Inferior parietal cortex (tissue), 1 donor: ENCODE data around the gene DAW1.
A peak's percentile ranks its signal among the peaks of the same experiment; 100 is the strongest.

Experiments
- DNase-seq: peaks from one replicate; pipeline ENCODE4 v3.0.0-alpha.2; 2016; ENCODE audit errors: extremely low spot score

DAW1 gene

GRCh38 chr2:227862227-227862740 is 9.1 kb upstream of the DAW1 start:
- DNase-seq: peak; percentile 61

DNA sequence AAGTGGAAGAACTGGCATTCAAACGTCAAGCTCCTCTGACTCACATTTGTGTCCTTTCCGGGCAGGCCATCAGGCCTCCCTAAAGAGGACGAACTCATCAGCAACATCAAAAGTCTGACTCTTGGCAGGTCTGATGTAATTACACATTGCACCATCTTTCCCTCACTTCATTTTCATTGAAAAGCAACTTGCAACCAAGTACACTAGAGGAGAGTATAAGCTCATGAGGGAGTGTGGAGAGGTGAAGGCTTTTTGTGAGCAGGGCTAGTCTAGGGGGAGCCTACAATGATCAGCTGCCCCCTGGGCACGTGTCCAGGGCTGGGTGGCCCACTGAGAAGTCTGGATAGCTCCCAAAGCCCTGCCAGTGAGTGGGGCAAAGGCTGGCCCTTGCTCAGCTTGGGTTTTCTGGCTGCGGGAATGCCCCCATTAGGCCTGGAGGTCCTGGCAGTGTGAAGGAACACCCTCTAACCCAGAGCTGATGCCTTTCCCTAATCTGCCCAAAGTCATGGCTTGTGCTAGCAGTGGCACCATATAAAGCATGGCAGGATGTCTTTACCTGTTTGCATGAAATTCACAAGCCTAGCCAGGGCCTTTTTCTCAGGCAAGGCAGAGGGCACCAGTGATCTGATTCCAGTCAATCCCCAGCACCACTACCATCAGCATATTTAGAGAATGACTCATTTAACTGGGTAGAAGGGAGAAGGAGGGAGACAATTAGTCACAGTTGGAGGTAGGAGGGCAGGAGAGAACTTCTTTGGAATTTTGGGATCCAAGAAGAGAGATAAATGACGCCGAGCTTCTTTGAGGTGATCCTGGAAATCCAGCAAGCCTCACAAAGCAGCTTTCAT is 8.5 kb upstream of the DAW1 start:
- no peak for DNase-seq

GRCh38 chr2:227864161-227864756 is 7.2 kb upstream of the DAW1 start:
- DNase-seq: peak; percentile 28

- no peak for DNase-seq
These were observed 6.1 kb upstream of the DAW1 start for GRCh38 chr2:227865291-227865690.

DNA sequence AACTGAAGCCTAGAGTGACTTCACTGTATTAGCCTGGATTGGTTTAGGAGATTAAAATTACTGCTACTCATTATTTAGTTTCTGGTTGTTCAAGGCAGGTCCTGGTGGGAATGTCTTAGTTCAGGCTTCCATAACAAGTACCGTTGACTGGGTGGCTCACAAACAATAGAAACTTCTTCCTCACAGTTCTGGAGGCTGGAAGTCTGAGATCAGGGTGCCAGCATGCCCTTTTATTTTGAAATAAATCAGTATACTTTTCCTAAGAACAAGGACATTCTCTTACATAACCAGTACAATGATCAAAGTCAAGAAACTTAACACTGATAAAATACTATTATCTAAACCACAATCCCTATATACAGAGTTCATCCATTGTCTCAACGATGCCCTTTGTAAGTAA is 4.0 kb upstream of the DAW1 start:
- DNase-seq: no peak

- no peak for DNase-seq
These were observed 589 bp upstream of the DAW1 start for GRCh38 chr2:227870710-227871374.

- DNase-seq: no peak
These were observed 1.2 kb downstream of the DAW1 start for GRCh38 chr2:227872676-227873075.

- DNase-seq: no peak
These were observed 4.9 kb downstream of the DAW1 start for GRCh38 chr2:227876300-227876801.

DNA sequence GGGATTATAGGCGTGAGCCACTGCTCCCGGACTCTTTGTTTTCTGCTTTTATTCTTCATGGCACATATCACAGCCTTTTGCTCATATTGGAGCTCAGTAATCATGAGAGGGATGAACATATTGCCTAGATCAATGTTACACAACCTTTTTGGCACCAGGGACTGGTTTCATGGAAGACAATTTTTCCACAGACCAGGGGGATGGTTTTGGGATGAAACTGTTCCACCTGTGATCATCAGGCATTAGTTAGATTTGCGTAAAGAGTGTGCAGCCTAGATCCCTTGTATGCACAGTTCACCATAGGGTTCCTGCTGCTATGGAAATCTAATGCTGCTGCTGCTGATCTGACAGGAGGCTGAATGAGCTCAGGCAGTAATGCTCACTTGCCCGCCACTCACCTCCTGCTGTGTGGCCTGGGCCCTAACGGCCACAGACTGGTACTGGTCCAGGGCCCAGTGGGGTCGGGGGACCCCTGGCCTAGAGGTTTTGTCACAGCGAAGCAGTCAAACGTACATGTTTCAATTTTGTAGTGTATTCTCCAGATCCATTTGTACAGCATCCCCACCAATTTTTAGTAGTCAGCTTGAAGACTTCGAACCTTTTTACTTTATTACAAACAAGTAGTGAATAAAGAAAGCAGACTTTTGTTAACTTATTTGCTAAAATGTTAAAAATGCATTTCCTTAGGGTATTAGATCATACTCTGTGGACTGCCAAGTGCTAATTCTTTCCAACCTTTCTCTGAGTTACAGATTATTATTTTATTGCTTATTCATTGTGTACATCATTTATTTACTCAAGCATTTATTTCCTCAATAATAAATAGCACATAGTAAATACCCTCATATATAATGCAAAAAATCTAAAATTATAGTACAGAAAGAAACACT is 6.2 kb downstream of the DAW1 start:
- no peak for DNase-seq

GRCh38 chr2:227880460-227880859 is 9.0 kb downstream of the DAW1 start:
- DNase-seq: no peak

DNA sequence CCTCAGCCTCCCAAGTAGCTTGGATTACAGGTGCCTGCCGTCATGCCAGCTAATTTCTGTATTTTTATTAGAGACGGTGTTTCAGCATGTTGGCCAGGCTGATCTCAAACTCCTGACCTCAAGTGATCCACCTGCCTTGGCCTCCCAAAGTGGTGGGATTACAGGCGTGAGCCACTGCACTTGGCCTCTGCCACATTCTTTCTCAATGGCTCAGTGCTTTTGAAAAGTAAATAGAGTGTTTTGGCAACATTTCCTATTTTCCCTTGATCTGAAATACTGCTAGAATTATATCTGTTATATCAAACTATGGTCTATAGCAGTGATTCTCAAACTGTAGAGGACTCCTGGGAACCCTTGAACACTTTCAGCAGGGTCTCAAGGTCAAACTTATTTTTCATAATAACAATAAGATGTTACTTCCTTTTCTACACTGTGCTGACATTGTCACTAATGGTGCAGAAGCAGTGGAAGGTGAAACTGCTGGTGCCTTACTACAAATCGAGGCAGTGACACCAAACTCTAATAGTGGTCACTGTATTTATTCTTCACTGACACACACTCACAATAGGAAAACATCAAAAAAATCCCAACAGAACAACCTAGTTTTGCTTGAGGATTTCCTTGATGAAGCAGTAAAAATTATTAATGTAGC is 10.6 kb downstream of the DAW1 start:
- no peak for DNase-seq

- DNase-seq: no peak
These were observed 13.1 kb downstream of the DAW1 start for GRCh38 chr2:227884511-227884947.

- no peak for DNase-seq
These were observed 14.7 kb downstream of the DAW1 start for GRCh38 chr2:227886149-227886548.

DNA sequence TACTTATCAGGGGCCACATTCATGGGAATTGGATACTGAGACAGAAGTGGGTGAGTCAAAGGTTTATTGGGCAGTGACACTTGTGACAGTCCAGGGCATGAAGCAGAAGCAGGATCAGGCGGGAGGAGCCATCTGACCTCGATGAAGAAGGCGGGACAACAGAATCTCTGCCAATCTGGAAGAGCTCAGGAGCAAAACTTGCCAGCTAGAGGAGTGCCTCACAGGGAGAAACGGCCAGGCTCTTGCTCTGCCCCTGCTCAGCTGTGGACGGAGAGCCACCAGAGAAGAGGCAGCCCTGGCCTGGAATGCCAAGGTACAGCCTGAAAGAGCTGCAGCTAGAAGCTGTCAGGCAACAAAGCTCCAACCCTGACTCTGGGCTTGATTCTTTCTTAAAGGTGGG is 16.9 kb downstream of the DAW1 start:
- DNase-seq: no peak

DNA sequence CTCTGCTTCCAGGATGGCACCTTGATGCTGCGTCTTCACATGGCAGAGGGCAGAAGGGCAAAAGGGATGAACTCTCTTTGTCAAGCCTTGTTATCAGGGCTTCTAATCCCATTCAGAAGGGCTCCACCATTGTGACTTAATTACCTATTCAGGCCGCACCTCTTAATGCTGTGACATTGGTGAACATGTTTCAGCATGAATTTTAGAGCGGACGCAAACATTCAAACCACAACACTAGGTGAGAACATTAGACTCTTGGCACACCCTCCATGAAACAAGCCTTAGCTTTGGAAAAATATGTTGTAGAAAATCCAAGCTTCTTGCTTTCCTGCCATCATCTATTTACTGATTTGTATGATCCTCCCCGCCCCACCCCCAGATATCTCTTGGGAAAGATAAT is 17.9 kb downstream of the DAW1 start:
- no peak for DNase-seq

- DNase-seq: peak; percentile 91
These were observed 19.2 kb downstream of the DAW1 start for GRCh38 chr2:227890495-227891079.

DNA sequence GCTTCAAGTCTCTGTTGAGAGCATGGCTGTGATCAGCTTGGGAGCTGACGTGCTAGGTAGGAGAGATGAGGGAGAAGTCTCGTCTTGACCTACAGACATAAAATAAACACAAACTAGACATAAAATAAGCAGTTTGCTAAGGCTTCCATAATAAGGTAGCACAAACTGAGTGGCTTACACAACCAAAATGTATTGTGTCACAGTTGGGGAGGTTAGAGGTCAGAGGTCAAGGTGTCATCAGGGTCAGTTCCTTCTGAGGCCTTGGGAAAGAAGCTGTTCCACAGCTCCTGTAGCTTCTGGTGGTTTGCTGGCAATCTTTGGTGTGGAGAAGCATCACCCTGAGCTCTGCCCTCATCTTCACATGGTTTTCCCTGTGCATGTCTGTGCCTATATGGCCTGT is 20.2 kb downstream of the DAW1 start:
- DNase-seq: no peak

DNA sequence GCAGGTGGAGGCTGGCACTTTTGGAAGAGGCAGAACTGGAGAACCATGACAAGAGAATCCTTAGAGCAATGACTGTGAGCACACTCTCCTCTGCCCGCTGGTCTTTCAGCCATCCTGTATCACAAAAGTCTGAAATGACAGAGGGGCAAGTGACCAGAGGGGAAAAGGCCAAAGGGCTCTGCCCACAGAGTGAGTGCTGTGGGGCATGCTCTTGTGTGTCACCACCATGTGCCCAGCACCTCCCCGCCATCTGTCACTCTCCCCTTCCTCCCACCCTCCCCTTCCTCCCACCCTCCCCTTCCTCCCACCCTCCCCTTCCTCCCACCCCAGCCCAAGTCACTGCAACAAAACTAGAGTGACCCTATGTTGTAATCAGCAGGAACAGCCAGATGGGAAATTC is 31.9 kb downstream of the DAW1 start:
- DNase-seq: no peak

GRCh38 chr2:227906991-227907390 is 35.6 kb downstream of the DAW1 start:
- no peak for DNase-seq

- DNase-seq: no peak
These were observed 37.0 kb downstream of the DAW1 start for GRCh38 chr2:227908266-227909054.
